ENCODE results near the gene SMIM10L2A.

DNA sequence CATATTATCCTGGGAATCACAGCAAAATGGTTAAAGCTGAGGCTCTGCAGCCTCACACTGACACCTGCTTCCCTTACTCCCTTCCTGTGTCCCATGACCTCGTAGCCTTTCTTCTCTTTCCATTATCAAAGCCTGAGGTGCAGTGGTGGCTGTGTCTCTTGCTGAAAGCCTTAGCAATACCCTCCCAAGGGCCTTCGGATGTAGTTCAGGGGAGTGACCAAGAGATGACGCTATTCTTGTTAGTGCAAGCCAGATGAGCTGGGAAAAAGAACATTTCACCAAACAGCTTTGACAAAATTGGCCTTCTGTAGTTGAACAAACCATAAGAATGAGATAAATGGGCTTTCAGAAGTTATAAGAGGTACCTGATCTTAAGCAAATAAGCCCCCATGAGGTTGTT, 31.6 kb downstream of the SMIM10L2A start:
- TF ChIP-seq, protein P1, sequence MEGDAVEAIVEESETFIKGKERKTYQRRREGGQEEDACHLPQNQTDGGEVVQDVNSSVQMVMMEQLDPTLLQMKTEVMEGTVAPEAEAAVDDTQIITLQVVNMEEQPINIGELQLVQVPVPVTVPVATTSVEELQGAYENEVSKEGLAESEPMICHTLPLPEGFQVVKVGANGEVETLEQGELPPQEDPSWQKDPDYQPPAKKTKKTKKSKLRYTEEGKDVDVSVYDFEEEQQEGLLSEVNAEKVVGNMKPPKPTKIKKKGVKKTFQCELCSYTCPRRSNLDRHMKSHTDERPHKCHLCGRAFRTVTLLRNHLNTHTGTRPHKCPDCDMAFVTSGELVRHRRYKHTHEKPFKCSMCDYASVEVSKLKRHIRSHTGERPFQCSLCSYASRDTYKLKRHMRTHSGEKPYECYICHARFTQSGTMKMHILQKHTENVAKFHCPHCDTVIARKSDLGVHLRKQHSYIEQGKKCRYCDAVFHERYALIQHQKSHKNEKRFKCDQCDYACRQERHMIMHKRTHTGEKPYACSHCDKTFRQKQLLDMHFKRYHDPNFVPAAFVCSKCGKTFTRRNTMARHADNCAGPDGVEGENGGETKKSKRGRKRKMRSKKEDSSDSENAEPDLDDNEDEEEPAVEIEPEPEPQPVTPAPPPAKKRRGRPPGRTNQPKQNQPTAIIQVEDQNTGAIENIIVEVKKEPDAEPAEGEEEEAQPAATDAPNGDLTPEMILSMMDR (IDR thresholded peaks at IDR 0.05; ENCODE audit: low read length), result no peak
- no peak for TF ChIP-seq EZH2 (IDR thresholded peaks at IDR 0.05; ENCODE audit: borderline replicate concordance, low read length)

Data from OCI-LY1 (cell line).